GM21367 (cell line): Measurements from ENCODE around the gene AHSA1.
A peak's percentile ranks its signal among the peaks of the same experiment; 100 is the strongest.

Experiments
- ATAC-seq: cut with Tn5 transposase; IDR thresholded peaks from one replicate; pipeline ENCODE4 v1.9.1; 2021; ENCODE audit not compliant: unreplicated experiment

The AHSA1 gene

GRCh38 chr14:77470224-77470870 lies 12.5 kb downstream of the AHSA1 start:
- ATAC-seq, result no peak

- no peak for ATAC-seq
These were observed 16.0 kb downstream of the AHSA1 start for GRCh38 chr14:77473921-77474320.

- ATAC-seq, result no peak
These were observed 16.7 kb downstream of the AHSA1 start for GRCh38 chr14:77474479-77475177.

- ATAC-seq, result no peak
These were observed 17.7 kb downstream of the AHSA1 start for GRCh38 chr14:77475432-77476115.

GRCh38 chr14:77478029-77478428 lies 20.1 kb downstream of the AHSA1 start:
- no peak for ATAC-seq

GRCh38 chr14:77478796-77479195 lies 20.9 kb downstream of the AHSA1 start:
- ATAC-seq, result peak; percentile 90

- no peak for ATAC-seq
These were observed 24.5 kb downstream of the AHSA1 start for GRCh38 chr14:77482422-77482821.

GRCh38 chr14:77485256-77485655 lies 27.4 kb downstream of the AHSA1 start:
- ATAC-seq, result no peak

- no peak for ATAC-seq
These were observed 28.2 kb downstream of the AHSA1 start for GRCh38 chr14:77485901-77486678.

GRCh38 chr14:77488558-77488957 lies 30.7 kb downstream of the AHSA1 start:
- no peak for ATAC-seq

GRCh38 chr14:77489041-77489440 lies 31.1 kb downstream of the AHSA1 start:
- ATAC-seq, result no peak

- ATAC-seq, result no peak
These were observed 32.6 kb downstream of the AHSA1 start for GRCh38 chr14:77490347-77490986.

- ATAC-seq, result no peak
These were observed 33.2 kb downstream of the AHSA1 start for GRCh38 chr14:77491056-77491455.

GRCh38 chr14:77495334-77495733 lies 37.4 kb downstream of the AHSA1 start:
- no peak for ATAC-seq

GRCh38 chr14:77498120-77498979 lies 40.5 kb downstream of the AHSA1 start, which contains the start of gene ISM2:
Gene ISM2 (minus strand): TSS chr14:77498816. CDS start chr14:77498793, 23 bp downstream.
- no peak for ATAC-seq

- ATAC-seq, result no peak
These were observed 41.2 kb downstream of the AHSA1 start for GRCh38 chr14:77498984-77499527.

GRCh38 chr14:77502109-77502782 lies 44.4 kb downstream of the AHSA1 start:
- ATAC-seq, result no peak

- ATAC-seq, result no peak
These were observed 45.2 kb downstream of the AHSA1 start for GRCh38 chr14:77503138-77503537.

GRCh38 chr14:77505031-77505430 lies 47.1 kb downstream of the AHSA1 start:
- no peak for ATAC-seq
